Hematopoietic multipotent progenitor cell treated with erythropoietin and hydrocortisone succinate and interleukin-3 and kit ligand, for 15 days (in vitro differentiated cells): ENCODE data around the gene WDR48.

ENCODE experiments used
- DNase-seq: peaks from one replicate; pipeline ENCODE4 v3.0.0-alpha.2; 2015; ENCODE audit warnings: low spot score

Gene WDR48

DNA sequence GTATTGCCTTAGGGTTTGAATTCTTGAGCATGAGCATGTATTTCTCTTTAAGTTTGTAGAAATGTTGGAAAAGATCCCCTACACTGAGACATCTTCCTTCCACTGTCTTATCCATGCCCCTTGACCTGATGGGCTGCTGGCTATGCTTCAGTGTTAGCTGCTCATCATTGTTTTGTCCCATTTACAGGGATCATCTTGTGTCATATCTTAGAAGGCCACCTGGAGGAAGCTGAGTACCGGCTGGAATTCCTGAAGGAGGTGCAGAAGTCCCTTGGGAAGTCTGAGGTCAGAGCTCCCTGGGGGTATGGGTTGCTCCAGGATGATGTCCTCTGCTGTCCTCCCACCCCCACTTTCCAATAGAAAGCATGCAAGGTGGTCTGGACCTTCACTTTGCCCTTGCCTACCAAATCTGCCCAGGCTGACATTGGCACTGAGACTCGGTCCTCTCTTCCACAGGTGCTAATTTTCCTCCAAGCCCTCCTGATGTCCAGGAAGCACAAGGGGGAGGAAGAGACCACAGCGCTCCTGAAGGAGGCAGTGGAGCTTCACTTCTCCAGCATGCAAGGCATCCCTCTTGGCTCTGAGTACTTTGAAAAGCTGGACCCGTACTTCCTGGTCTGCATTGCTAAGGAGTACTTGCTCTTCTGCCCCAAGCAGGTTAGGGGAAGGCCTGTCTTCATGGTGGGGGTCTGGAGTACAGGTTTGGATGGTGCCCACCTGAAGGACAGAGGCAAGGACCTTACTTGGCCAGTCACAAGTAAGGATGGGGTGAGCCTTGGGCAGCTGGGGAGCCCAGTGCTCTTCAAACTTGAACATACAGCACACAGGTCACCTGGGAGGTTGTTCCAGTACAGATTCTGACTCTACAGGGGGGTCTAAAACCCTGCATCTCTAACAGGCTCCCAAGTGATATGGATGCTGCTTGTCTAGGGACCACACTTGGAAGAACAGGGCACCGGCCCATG, 73.3 kb downstream of the WDR48 start:
- DNase-seq = no peak

DNA sequence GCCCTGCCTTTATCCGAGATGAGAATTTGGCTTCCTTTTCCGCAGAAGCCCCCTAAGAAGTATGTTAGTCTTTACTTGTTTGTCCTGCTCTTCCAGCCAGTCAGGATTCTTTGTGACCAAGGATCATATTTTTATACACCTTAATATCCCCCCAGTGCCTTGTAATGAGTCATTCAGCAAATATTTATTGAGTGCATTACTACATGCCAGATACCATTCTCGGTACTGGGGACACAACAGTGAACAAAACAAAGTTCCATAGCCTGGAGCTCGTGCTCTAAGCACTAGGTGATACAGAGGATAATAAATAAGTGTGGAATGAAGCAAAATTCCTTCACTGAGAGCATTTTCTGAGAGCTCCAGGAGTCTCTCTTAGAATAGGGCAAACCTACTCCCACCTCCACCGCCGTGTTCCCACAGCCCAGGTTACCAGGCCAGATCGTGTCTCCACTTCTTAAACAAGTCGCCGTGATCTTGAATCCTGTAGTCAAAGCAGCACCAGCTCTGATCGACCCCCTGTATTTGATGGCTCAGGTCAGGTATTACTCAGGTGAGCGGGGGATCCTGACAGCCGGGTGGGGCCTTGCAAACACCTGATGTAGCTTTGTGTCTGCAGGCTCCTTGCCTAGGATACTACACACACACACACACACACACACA, 74.2 kb downstream of the WDR48 start:
- DNase-seq = no peak

DNA sequence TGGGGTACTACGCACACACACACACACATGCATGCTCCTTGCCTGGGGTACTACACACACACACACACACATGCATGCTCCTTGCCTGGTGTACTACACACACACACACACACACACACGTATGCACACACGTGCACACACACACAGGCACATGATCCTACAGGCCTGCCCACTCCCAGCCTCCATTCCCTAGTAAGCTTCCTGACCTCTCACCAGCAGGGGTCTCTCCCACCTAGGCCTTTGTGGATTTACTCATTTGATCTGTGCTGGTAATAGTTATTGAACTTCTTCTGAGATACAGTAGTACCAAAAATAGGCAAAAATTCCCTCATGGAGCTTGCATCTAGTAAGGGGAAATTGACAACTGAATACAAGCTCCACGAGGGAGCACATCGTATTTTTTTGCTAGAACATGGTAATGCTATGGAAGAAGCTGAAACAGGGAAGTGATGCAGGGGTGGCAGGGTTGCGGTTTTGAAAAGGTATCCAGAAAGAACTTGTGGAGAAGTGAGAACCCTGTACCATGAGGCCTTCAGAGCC, 74.8 kb downstream of the WDR48 start:
- DNase-seq = peak; percentile 48

- DNase-seq = no peak
Measured at GRCh38 chr3:39127269-39127907, 75.6 kb downstream of the WDR48 start.

DNA sequence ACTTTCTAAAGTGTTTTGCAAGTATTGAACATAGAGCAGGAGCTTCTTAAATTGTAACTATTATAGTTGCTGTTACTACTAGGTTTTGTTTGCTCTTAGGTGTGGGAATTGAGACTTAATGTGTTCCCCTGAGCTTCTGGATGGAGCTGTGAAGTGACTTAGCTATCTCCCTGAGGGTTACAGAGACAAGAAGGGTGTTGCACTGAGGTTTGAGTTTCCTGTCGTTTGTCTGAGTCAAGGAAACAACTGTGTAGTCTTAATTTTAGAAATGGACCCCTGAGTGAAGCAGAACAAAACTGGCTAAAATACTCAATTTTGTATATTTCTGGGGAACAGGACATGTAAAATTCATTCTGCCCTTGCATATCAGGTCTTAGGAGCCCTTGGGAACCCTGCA, 76.1 kb downstream of the WDR48 start:
- DNase-seq = no peak

GRCh38 chr3:39128951-39129350, 77.1 kb downstream of the WDR48 start:
- no peak for DNase-seq

- no peak for DNase-seq
Measured at GRCh38 chr3:39130026-39130425, 78.2 kb downstream of the WDR48 start.

DNA sequence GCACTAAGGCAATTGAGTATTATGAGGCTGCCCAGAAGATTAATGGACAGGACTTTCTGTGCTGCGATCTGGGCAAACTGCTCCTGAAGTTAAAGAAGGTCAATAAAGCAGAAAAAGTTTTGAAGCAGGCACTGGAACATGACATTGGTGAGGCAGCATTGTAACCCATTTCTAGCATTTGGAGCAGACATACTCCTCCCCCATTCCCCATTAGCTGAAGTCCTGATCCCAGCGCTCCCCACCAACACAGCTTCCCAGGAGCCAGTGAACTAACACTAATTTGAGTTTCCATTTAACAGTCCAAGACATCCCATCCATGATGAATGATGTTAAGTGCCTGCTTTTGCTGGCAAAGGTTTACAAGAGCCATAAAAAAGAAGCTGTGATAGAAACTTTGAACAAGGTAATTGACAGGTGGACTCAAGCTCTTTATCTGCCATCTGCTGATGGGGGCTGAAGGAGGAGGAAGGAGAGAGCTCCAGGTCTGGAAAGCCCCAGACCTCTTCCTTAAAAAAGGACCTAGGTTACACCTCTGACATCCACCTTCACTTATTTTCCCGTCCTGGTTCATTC, 79.0 kb downstream of the WDR48 start:
- no peak for DNase-seq

GRCh38 chr3:39132096-39133092, 80.6 kb downstream of the WDR48 start:
- DNase-seq = no peak

GRCh38 chr3:39133093-39133490, 81.3 kb downstream of the WDR48 start:
- DNase-seq = no peak

- DNase-seq = no peak
Measured at GRCh38 chr3:39133822-39134221, 82.0 kb downstream of the WDR48 start.

- DNase-seq = no peak
Measured at GRCh38 chr3:39134305-39134704, 82.5 kb downstream of the WDR48 start.

GRCh38 chr3:39135170-39135805, 83.5 kb downstream of the WDR48 start:
- DNase-seq = no peak

DNA sequence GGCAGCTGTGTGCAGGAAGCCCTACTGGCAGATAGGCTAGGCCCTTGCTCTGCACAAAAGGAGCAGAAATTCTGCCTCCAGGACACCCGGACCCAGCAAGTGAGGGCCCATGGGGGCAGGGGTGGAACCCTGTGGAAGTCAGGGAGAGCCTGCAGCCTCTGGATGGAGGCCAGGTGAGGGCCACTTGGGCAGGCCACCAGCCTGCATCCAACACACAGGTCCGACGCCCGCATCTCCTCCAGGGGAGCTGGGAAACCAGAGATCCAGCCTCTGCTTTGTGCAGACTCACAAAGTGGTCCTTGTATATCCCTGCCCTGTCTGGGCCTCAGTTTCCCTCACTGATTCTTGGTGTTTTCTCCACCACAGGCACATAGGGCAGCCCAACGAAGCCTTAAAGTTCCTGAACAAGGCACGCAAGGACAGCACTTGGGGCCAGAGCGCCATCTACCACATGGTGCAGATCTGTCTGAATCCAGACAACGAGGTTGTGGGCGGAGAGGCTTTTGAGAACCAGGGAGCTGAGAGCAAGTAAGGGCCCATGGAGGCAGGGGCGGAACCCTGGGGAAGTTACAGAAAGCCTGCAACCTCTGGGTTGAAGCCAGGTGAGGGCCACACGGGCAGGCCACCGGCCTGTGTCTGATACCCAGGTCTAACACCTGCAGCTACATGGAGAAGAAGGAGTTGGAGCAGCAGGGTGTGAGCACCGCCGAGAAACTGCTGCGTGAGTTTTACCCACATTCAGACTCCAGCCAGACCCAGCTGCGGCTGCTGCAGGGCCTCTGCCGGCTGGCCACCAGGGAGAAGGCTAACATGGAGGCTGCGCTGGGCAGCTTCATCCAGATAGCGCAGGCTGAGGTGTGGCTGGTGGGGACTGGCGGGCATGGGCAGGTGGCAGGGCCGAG, 85.0 kb downstream of the WDR48 start:
- DNase-seq = no peak

DNA sequence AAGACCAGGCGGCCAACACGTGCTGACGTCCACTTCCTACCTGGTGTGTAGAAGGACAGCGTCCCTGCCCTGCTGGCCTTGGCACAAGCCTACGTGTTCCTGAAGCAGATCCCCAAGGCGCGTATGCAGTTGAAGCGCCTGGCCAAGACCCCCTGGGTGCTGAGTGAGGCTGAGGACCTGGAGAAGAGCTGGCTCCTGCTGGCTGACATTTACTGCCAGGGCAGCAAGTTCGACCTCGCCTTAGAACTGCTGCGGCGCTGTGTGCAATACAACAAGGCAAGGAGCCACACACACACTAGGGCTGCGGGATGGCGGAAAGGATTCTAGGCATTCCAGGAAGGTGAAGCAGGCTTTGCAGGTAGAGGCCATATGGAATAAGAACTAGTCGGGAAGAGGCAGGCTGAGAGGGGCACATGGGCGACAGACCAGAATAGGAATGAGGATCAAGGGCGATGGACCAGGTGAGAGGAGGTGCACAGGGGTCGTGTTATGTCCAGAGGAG, 85.7 kb downstream of the WDR48 start:
- DNase-seq = no peak

DNA sequence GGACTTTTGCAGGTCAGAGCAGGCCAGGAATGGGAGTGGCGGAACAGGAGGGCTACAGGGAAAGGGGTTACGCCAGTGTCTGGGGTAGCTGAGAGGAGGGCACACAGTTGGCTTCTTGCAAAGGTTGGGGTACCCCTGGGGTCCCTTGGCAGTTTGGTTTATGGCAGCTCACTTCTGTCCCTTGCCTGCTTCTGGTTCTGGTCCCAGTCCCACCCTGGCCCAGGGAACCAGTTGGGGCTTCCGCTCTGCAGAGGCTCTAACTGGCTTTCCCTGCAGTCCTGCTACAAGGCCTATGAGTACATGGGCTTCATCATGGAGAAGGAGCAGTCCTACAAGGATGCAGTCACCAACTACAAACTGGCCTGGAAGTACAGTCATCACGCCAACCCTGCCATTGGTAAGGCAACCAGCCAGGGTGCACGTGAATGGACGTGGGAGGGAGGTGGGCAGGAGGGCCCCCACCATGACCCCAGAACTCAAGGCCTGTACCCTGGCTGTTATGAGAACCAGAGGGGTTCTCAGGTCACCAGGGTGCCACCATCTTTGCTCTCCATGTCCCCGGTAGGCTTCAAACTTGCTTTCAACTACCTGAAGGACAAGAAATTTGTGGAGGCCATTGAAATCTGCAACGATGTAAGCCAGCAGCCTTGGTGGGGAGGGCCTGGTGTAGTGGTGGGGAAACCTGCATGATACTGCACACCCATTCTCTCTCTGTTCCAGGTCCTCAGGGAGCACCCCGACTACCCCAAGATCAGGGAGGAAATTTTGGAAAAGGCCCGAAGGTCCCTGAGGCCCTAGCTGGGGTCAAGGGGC, 86.4 kb downstream of the WDR48 start:
- no peak for DNase-seq

DNA sequence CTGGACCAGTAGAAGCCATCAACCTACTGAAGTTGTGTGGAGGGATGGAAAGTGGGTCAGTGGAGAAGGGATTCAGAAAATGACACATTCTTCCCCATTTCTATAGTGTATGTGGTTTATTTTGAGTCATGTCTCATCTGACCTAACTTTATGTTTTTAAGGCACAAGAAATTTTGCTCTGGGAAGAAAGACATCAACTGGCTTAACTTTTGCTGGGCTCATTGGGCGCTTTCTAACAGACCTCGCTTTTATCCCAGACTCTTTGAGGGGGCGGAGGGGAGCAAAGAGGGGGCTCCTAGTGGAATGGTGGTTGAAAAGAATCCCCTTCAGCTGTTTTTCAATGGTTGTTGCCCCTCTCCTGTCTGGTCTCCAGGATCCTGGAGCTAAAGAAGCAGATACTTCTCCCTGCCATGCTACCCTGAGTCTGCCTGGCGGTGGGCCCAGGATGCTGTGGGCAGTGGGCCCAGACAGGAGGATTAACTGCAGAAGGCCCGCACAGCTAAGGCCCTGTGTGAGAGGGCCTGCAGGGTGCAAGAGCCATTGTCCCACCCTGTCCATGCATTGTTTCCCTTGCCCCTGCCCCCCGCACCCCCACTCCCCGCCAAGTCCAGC, 87.1 kb downstream of the WDR48 start:
- DNase-seq = no peak

GRCh38 chr3:39139442-39139841, 87.6 kb downstream of the WDR48 start:
- DNase-seq = no peak
